Measurements from ENCODE around the gene TOP2A.

GRCh38 chr17:40354221-40355122 is 63.2 kb downstream of the TOP2A start:
- TF ChIP-seq, protein P1, sequence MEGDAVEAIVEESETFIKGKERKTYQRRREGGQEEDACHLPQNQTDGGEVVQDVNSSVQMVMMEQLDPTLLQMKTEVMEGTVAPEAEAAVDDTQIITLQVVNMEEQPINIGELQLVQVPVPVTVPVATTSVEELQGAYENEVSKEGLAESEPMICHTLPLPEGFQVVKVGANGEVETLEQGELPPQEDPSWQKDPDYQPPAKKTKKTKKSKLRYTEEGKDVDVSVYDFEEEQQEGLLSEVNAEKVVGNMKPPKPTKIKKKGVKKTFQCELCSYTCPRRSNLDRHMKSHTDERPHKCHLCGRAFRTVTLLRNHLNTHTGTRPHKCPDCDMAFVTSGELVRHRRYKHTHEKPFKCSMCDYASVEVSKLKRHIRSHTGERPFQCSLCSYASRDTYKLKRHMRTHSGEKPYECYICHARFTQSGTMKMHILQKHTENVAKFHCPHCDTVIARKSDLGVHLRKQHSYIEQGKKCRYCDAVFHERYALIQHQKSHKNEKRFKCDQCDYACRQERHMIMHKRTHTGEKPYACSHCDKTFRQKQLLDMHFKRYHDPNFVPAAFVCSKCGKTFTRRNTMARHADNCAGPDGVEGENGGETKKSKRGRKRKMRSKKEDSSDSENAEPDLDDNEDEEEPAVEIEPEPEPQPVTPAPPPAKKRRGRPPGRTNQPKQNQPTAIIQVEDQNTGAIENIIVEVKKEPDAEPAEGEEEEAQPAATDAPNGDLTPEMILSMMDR (IDR thresholded peaks at IDR 0.05), result no peak
- TF ChIP-seq EP300 (IDR thresholded peaks at IDR 0.05) (no peak), POLR2AphosphoS5 (IDR thresholded peaks at IDR 0.05) (no peak)
